ENCODE measurements around the gene GUCA2B. TPM values are rescaled to one million over a fixed set of nuclear protein-coding genes. Genes with fewer than 3 reads are reported as not detected.

GUCA2B gene
- total RNA-seq, 1 experiment from 2014 or later: 0.75 TPM

DNA sequence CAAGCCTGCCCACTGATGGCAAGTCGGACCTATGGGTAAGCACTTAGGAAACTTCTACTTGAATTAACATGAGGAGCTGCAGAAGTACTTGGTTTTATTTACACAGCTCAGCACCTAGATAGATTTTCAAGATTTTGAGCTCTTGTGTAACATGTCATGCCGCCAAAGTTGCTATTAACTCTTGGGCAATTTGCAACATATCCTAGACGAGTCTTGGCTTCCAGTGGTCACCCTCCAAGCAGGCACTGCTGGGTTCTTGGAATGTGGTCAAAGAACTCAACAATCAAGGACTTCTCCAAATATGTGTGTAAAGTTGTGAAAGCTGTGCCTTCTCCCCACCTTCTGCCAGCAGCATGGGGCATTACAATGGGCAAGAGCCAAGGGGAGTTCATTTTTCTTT is 17.8 kb upstream of the GUCA2B start:
- Histone ChIP-seq H3K4me1 (no peaks in the 10 kb centered on the region), H3K36me3 (ENCODE audit: control insufficient read depth, insufficient read depth, low read length) (no peaks in the 10 kb centered on the region), H3K27me3 (replicated peaks; ENCODE audit: control insufficient read depth, insufficient read depth, low read length) (no peaks in the 10 kb centered on the region), H3K9me3 (no peaks in the 10 kb centered on the region), H3K4me3 (ENCODE audit: low read depth, low read length) (no peak overlapping the region)
- POLR2A ChIA-PET: no interaction called here
- intact Hi-C loops (cut with micrococcal nuclease; ENCODE audit: unreplicated experiment): no loop called here
- H3K27me3 Mint-ChIP-seq (ENCODE audit: insufficient read depth, unreplicated experiment): peaks cover 5% of the 10 kb centered on the region
- H3K9me3 Mint-ChIP-seq (ENCODE audit: unreplicated experiment): no peaks in the 10 kb centered on the region
- BruUV-seq (replicated peaks): no TSS peak
- DNase-seq: no peak
- H3K4me3 Mint-ChIP-seq (ENCODE audit: unreplicated experiment): no peak overlapping the region
- H3K27ac Mint-ChIP-seq (ENCODE audit: unreplicated experiment): no peak overlapping the region
- TF ChIP-seq, protein P1, sequence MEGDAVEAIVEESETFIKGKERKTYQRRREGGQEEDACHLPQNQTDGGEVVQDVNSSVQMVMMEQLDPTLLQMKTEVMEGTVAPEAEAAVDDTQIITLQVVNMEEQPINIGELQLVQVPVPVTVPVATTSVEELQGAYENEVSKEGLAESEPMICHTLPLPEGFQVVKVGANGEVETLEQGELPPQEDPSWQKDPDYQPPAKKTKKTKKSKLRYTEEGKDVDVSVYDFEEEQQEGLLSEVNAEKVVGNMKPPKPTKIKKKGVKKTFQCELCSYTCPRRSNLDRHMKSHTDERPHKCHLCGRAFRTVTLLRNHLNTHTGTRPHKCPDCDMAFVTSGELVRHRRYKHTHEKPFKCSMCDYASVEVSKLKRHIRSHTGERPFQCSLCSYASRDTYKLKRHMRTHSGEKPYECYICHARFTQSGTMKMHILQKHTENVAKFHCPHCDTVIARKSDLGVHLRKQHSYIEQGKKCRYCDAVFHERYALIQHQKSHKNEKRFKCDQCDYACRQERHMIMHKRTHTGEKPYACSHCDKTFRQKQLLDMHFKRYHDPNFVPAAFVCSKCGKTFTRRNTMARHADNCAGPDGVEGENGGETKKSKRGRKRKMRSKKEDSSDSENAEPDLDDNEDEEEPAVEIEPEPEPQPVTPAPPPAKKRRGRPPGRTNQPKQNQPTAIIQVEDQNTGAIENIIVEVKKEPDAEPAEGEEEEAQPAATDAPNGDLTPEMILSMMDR (IDR thresholded peaks at IDR 0.05; ENCODE audit: insufficient read depth in 1 of 2, low read depth in 1 of 2, low read length in 1 of 2, severe bottlenecking in 1 of 2, unreplicated experiment in 1 of 2): no peak
- H3K4me1 Mint-ChIP-seq (ENCODE audit: low read depth, unreplicated experiment): no peaks in the 10 kb centered on the region
- CTCF ChIA-PET: no interaction called here
- no peaks in the 10 kb centered on the region for H3K36me3 Mint-ChIP-seq (ENCODE audit: insufficient read depth, unreplicated experiment)

DNA sequence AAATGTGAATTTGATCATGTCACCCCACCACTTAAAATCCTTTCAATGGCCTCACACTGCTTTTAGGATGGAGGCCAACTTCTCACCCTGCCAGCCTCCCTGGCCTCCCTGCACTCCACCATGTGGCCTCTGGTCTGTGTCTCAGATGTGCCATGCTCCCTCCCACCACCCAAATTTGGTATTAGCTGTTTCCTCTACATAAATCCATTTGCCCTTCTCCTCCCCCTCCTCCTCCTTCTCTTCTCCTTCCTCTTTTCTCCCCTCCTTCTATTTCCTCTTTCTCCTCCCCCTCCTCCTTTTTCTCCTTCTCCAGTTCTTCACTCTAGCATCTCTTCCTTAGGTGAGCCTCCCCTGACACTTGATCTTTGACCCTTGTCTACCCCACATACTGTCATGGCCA is 16.7 kb upstream of the GUCA2B start:
- BruUV-seq (replicated peaks): no TSS peak
- ChIA-PET POLR2A (no interaction called here), CTCF (no interaction called here)

DNA sequence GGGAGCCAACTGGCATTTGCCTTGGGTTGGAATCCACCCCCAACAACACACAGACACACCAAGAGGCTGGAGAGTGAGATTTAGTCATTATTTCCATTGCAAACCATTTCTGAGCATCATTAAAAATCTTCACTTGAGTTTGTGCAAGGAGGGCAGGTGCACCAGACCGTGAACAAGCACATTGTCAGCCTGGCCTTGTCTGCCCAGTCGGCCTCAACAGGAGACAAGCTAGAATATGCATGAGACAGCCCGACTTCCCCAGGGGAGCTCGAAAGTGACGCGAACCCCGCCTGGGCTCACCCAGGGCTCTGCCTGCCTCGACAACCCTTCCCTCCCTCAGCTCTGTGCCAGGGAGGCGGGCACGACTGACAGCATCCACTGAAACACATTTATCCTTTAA is 15.4 kb upstream of the GUCA2B start:
- H3K27me3 Mint-ChIP-seq (ENCODE audit: insufficient read depth, unreplicated experiment): peaks cover 9% of the 10 kb centered on the region
- Histone ChIP-seq H3K4me3 (ENCODE audit: low read depth, low read length) (no peak overlapping the region), H3K27me3 (replicated peaks; ENCODE audit: control insufficient read depth, insufficient read depth, low read length) (no peaks in the 10 kb centered on the region), H3K36me3 (ENCODE audit: control insufficient read depth, insufficient read depth, low read length) (no peaks in the 10 kb centered on the region), H3K4me1 (no peaks in the 10 kb centered on the region), H3K9me3 (no peaks in the 10 kb centered on the region)
- no peaks in the 10 kb centered on the region for H3K9me3 Mint-ChIP-seq (ENCODE audit: unreplicated experiment)
- H3K36me3 Mint-ChIP-seq (ENCODE audit: insufficient read depth, unreplicated experiment): no peaks in the 10 kb centered on the region
- no peak overlapping the region for H3K4me3 Mint-ChIP-seq (ENCODE audit: unreplicated experiment)
- TF ChIP-seq, protein P1 (IDR thresholded peaks at IDR 0.05; ENCODE audit: insufficient read depth in 1 of 2, low read depth in 1 of 2, low read length in 1 of 2, severe bottlenecking in 1 of 2, unreplicated experiment in 1 of 2): no peak
- POLR2A ChIA-PET: no interaction called here
- no peak for DNase-seq
- no peak overlapping the region for H3K27ac Mint-ChIP-seq (ENCODE audit: unreplicated experiment)
- H3K4me1 Mint-ChIP-seq (ENCODE audit: low read depth, unreplicated experiment): no peaks in the 10 kb centered on the region
- CTCF ChIA-PET: no interaction called here
- BruUV-seq (replicated peaks): no TSS peak
- intact Hi-C loops (cut with micrococcal nuclease; ENCODE audit: unreplicated experiment): no loop called here

More for the DNA sequence above, 16.7 kb upstream of the GUCA2B start:
- Mint-ChIP-seq H3K4me1 (ENCODE audit: low read depth, unreplicated experiment) (no peaks in the 10 kb centered on the region), H3K4me3 (ENCODE audit: unreplicated experiment) (no peak overlapping the region), H3K27ac (ENCODE audit: unreplicated experiment) (no peak overlapping the region), H3K27me3 (ENCODE audit: insufficient read depth, unreplicated experiment) (peaks cover 5% of the 10 kb centered on the region), H3K36me3 (ENCODE audit: insufficient read depth, unreplicated experiment) (no peaks in the 10 kb centered on the region), H3K9me3 (ENCODE audit: unreplicated experiment) (no peaks in the 10 kb centered on the region)
- TF ChIP-seq, protein P1 (IDR thresholded peaks at IDR 0.05; ENCODE audit: insufficient read depth in 1 of 2, low read depth in 1 of 2, low read length in 1 of 2, severe bottlenecking in 1 of 2, unreplicated experiment in 1 of 2): no peak
- no peaks in the 10 kb centered on the region for H3K4me1 ChIP-seq
- H3K36me3 ChIP-seq (ENCODE audit: control insufficient read depth, insufficient read depth, low read length): no peaks in the 10 kb centered on the region
- no peaks in the 10 kb centered on the region for H3K27me3 ChIP-seq (replicated peaks; ENCODE audit: control insufficient read depth, insufficient read depth, low read length)
- no peak for DNase-seq
- H3K4me3 ChIP-seq (ENCODE audit: low read depth, low read length): no peak overlapping the region
- intact Hi-C loops (cut with micrococcal nuclease; ENCODE audit: unreplicated experiment): no loop called here
- H3K9me3 ChIP-seq: no peaks in the 10 kb centered on the region

Measured in Caco-2 (cell line).